Common myeloid progenitor, CD34-positive (primary cell): ENCODE results near the gene RAB8A.

Source experiments
- CTCF ChIA-PET: fragments of 350-600 bp; sonication (Branson Sonifier 250); formaldehyde crosslinking; loops from one replicate; lab custom pipeline; 2021; ENCODE audit warnings: antibody characterized with exemption; lab: Charles Lee
- POLR2A ChIA-PET: fragments of 350-600 bp; sonication (Branson Sonifier 250); formaldehyde crosslinking; loops from one replicate; lab custom pipeline; 2021; ENCODE audit warnings: antibody characterized with exemption; lab: Charles Lee
- DNase-seq, 3 donors: peaks; one replicate each; pipeline versions ENCODE4 v3.0.0 to v3.0.0-alpha.2; 2013
- H3K27ac ChIP-seq, 2 experiments: 1 replicate in 1 of 2; 2 replicates in 1 of 2; pipeline ENCODE4 v1.7.0; 2013; ENCODE audit warnings: inconsistent platforms in 2 of 2, low read length in 2 of 2, mild to moderate bottlenecking in 2 of 2, low read depth in 1 of 2, moderate library complexity in 1 of 2; ENCODE audit not compliant: severe bottlenecking in 2 of 2, insufficient read depth in 1 of 2, poor library complexity in 1 of 2
- H3K27me3 ChIP-seq, 5 experiments: replicated peaks in 2 of 5; 1 replicate in 3 of 5; 2 replicates in 2 of 5; pipeline versions ENCODE4 v1.6.1 to v1.7.0; 2013; ENCODE audit warnings: low read length in 4 of 5, mild to moderate bottlenecking in 2 of 5, moderate library complexity in 2 of 5, inconsistent platforms in 1 of 5; ENCODE audit not compliant: insufficient read depth in 5 of 5, control insufficient read depth in 4 of 5
- H3K36me3 ChIP-seq, 4 experiments: 1 replicate in 2 of 4; 2 replicates in 2 of 4; pipeline versions ENCODE4 v1.6.1 to v1.7.0; 2013; ENCODE audit warnings: low read length in 3 of 4, control low read depth in 1 of 4, mild to moderate bottlenecking in 1 of 4; ENCODE audit not compliant: control insufficient read depth in 4 of 4, insufficient read depth in 4 of 4
- H3K4me1 ChIP-seq, 4 experiments: 1 replicate in 3 of 4; 2 replicates in 1 of 4; pipeline versions ENCODE4 v1.6.1 to v1.7.1; 2013; ENCODE audit warnings: low read length in 3 of 4, mild to moderate bottlenecking in 3 of 4, control low read depth in 1 of 4, inconsistent platforms in 1 of 4, moderate library complexity in 1 of 4; ENCODE audit not compliant: control insufficient read depth in 4 of 4, insufficient read depth in 4 of 4; ENCODE audit errors: control extremely low read depth in 1 of 4
- H3K4me3 ChIP-seq, 7 experiments: 1 replicate in 4 of 7; 2 replicates in 3 of 7; pipeline versions ENCODE4 v1.5.1 to v1.7.0; 2013; ENCODE audit warnings: mild to moderate bottlenecking in 7 of 7, low read length in 6 of 7, moderate library complexity in 6 of 7, inconsistent platforms in 2 of 7, low read depth in 2 of 7, control low read depth in 1 of 7; ENCODE audit not compliant: insufficient read depth in 4 of 7, control insufficient read depth in 1 of 7; ENCODE audit errors: extremely low read depth in 1 of 7
- H3K9me3 ChIP-seq, 5 experiments: 1 replicate in 4 of 5; 2 replicates in 1 of 5; pipeline versions ENCODE4 v1.6.1 to v1.7.1; 2013; ENCODE audit warnings: low read length in 4 of 5, mild to moderate bottlenecking in 2 of 5, inconsistent platforms in 1 of 5, low read depth in 1 of 5, moderate library complexity in 1 of 5; ENCODE audit not compliant: control insufficient read depth in 4 of 5, insufficient read depth in 2 of 5; ENCODE audit errors: control extremely low read depth in 1 of 5
- WGBS: methylation state at CpG from one replicate; pipeline ENCODE4 v1.1.5; 2013; ENCODE audit not compliant: insufficient coverage; 5-methylcytosine and 5-hydroxymethylcytosine counted together

The RAB8A gene

GRCh38 chr19:16068696-16069259 lies 42.9 kb upstream of the RAB8A start:
- Histone ChIP-seq H3K4me3 (no peak overlapping the region), H3K4me1 (peaks cover 0 to 61% (median 38%) of the 10 kb centered on the region in 4 experiments), H3K9me3 (no peaks in the 10 kb centered on the region), H3K27me3 (no peaks in the 10 kb centered on the region), H3K36me3 (no peaks in the 10 kb centered on the region), H3K27ac (no peak overlapping the region)
- POLR2A ChIA-PET = no interaction called here
- WGBS = 92% methylated on average over 10 of the region's 10 CpGs
- no peak for DNase-seq
- CTCF ChIA-PET = no interaction called here

GRCh38 chr19:16069813-16070365 lies 41.8 kb upstream of the RAB8A start:
- 96% methylated on average over 5 of the region's 10 CpGs for WGBS
- DNase-seq = peak in 2 of 3 donors; percentile 46 to 64
- no peaks in the 10 kb centered on the region for H3K36me3 ChIP-seq
- peak overlapping the region in 3 of 7 experiments; percentile 34 to 50 (median 49) for H3K4me3 ChIP-seq
- no peaks in the 10 kb centered on the region for H3K27me3 ChIP-seq
- ChIA-PET CTCF (interaction anchor here (0.6 to 4.7 kb wide), 5 partner anchors 15 to 115 kb away, joined by 3 to 47 read pairs (median 4); partner anchors contain the start of gene FAM32A), POLR2A (interaction anchor here (1.0 to 1.8 kb wide), 2 partner anchors 17 to 70 kb away, joined by 3 to 12 read pairs; no protein-coding TSS in a partner anchor)
- H3K27ac ChIP-seq = peak overlapping the region; percentile 62 to 89
- no peaks in the 10 kb centered on the region for H3K9me3 ChIP-seq
- H3K4me1 ChIP-seq = peaks cover 2 to 71% (median 48%) of the 10 kb centered on the region in 4 experiments

GRCh38 chr19:16070366-16070990 lies 41.2 kb upstream of the RAB8A start:
- H3K27ac ChIP-seq = peak overlapping the region; percentile 62 to 89
- H3K4me1 ChIP-seq = peaks cover 2 to 77% (median 50%) of the 10 kb centered on the region in 4 experiments
- no peaks in the 10 kb centered on the region for H3K27me3 ChIP-seq
- CTCF ChIA-PET = interaction anchor here (0.5 to 4.7 kb wide), 7 partner anchors 14 to 1322 kb away, joined by 3 to 47 read pairs (median 4); partner anchors contain the start of gene FAM32A
- peak overlapping the region in 4 of 7 experiments; percentile 7 to 50 (median 42) for H3K4me3 ChIP-seq
- DNase-seq = peak; percentile 91 to 99 (median 98)
- POLR2A ChIA-PET = interaction anchor here (1.0 to 1.8 kb wide), 2 partner anchors 16 to 69 kb away, joined by 3 to 12 read pairs; no protein-coding TSS in a partner anchor
- H3K9me3 ChIP-seq = no peaks in the 10 kb centered on the region
- no peaks in the 10 kb centered on the region for H3K36me3 ChIP-seq
- 5% methylated on average over 16 of the region's 16 CpGs for WGBS

- Histone ChIP-seq H3K36me3 (no peaks in the 10 kb centered on the region), H3K27ac (peak overlapping the region; percentile 62 to 89), H3K27me3 (no peaks in the 10 kb centered on the region), H3K4me3 (peak overlapping the region in 1 of 7 experiments; percentile 33), H3K4me1 (peaks cover 2 to 81% (median 55%) of the 10 kb centered on the region in 4 experiments), H3K9me3 (no peaks in the 10 kb centered on the region)
- DNase-seq = no peak
- CTCF ChIA-PET = interaction anchor here (0.5 to 4.7 kb wide), 5 partner anchors 14 to 1321 kb away, joined by 3 to 47 read pairs (median 4); no protein-coding TSS in a partner anchor
- POLR2A ChIA-PET = interaction anchor here (1.0 to 1.8 kb wide), 2 partner anchors 15 to 69 kb away, joined by 3 to 12 read pairs; no protein-coding TSS in a partner anchor
- WGBS = 91% methylated on average over 9 of the region's 9 CpGs
Observed at GRCh38 chr19:16071072-16071691, 40.5 kb upstream of the RAB8A start.

- peaks cover 6 to 78% (median 64%) of the 10 kb centered on the region in 4 experiments for H3K4me1 ChIP-seq
- ChIA-PET CTCF (interaction anchor here (0.8 to 4.7 kb wide), 4 partner anchors 9 to 112 kb away, joined by 3 to 47 read pairs (median 26); partner anchors contain the start of gene FAM32A), POLR2A (no interaction called here)
- peaks cover 0 to 7% (median 0%) of the 10 kb centered on the region in 4 experiments for H3K36me3 ChIP-seq
- peak overlapping the region in 1 of 2 experiments; percentile 70 for H3K27ac ChIP-seq
- no peak overlapping the region for H3K4me3 ChIP-seq
- WGBS = 98% methylated on average over 3 of the region's 7 CpGs
- H3K27me3 ChIP-seq = no peaks in the 10 kb centered on the region
- DNase-seq = no peak
- H3K9me3 ChIP-seq = no peaks in the 10 kb centered on the region
Observed at GRCh38 chr19:16073481-16073880, 38.2 kb upstream of the RAB8A start.

- CTCF ChIA-PET = interaction anchor here (0.8 to 4.7 kb wide), 4 partner anchors 9 to 111 kb away, joined by 3 to 47 read pairs (median 26); partner anchors contain the start of gene FAM32A
- H3K9me3 ChIP-seq = no peaks in the 10 kb centered on the region
- H3K4me1 ChIP-seq = peaks cover 7 to 80% (median 68%) of the 10 kb centered on the region in 4 experiments
- no peaks in the 10 kb centered on the region for H3K27me3 ChIP-seq
- POLR2A ChIA-PET = no interaction called here
- peaks cover 0 to 8% (median 0%) of the 10 kb centered on the region in 4 experiments for H3K36me3 ChIP-seq
- H3K27ac ChIP-seq = peak overlapping the region in 1 of 2 experiments; percentile 70
- H3K4me3 ChIP-seq = no peak overlapping the region
- peak in 2 of 3 donors; percentile 62 to 69 for DNase-seq
- WGBS = 88% methylated on average over 1 of the region's 3 CpGs
Observed at GRCh38 chr19:16073988-16074387, 37.7 kb upstream of the RAB8A start.
